Non-pigmented ciliary epithelial cell (primary cell): ENCODE data around the gene KRT79.
"Not testable (repeated sequence)": the region's sequence is repeated elsewhere in the genome, so short reads cannot be mapped to it uniquely, and the experiment has no call there.

Experiments
- DNase-seq: peaks from one replicate; pipeline ENCODE4 v3.0.0-alpha.2; 2010; ENCODE audit warnings: low read depth

Gene KRT79

DNA sequence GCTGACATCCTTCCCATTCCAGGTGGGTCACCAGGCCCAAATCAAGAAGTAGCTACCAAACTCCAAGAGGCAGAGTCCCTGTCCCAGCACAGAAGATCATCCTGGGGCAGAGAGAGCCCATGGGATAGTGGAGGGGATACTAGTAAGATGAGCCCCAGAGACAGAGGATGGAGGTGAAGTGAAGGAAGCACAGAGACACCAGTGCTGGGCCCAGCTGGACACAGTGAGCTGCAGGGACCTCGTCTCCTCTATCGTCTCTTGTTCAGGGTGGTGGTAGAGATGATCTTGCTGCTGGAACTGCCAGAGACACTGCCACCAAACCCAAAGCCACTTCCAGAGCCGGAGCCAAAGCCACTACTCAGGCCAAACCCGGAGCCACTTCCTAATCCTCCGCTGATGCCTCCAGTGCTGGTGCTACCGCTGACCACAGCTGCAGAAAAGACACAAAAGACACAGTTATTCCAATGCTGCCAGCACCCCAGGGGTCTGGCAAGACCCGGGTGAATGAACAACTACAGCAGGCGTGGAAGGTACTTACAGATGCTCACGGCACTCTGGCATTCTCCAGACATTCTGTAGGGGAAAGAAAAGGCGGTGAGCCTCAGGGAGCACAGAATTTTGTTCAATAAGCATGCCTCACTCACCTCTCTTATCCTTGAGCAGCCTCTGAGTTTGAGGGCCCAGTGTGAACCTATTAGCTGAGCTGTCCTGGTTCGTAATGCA is 27.1 kb downstream of the KRT79 start:
- no peak for DNase-seq

DNA sequence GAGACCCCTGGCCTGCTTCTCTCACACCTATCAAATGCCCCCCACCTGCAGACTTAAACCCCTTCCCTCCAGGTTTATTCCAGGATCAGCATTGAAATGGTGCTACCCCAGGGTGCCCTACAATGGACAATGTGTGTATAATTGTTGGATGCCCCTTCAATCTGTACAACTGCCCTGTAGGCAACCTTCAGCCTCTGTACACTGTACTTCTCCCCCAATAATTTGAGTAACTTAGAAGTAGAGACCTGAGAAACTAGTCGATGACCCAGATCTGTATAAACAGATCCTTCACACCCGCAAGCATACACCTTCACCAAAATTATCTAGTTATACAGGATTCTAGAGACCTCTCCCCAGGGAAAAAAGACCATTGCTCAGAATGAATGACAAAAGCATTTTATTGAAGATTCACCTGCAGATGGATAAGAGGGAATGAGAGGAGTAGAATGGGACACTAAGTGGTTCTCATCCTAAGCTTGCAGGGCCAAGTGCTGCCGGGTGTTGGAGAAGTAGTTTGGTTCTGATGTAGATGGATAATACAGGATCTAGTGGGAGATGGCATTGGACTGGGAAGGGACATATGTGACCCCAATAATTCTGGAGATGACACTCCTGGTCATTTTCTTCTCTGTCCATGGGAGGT is 27.8 kb downstream of the KRT79 start:
- DNase-seq: no peak

DNA sequence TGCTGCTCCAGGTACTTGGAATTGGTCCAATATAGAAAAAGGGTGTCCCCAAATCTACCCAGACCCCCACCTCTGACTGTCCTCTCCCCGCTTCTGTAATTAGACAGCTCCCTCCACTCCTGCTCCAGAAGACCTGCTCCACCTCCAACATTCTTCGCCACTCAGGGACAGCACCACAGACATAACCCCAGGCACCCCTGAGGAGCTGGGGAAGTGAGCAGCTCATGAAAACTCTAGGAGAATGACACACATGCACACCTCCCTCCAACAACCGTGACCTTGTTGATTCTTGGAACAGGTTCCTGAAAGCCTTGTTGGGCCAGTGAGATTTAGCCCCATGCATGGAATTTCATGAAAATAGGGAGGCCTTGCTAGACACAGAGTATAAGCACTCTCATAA is 28.4 kb downstream of the KRT79 start:
- DNase-seq: no peak

- no peak for DNase-seq
These were observed 29.1 kb downstream of the KRT79 start for GRCh38 chr12:52805000-52805399.

GRCh38 chr12:52802442-52802841 is 31.7 kb downstream of the KRT79 start:
- DNase-seq: no peak

DNA sequence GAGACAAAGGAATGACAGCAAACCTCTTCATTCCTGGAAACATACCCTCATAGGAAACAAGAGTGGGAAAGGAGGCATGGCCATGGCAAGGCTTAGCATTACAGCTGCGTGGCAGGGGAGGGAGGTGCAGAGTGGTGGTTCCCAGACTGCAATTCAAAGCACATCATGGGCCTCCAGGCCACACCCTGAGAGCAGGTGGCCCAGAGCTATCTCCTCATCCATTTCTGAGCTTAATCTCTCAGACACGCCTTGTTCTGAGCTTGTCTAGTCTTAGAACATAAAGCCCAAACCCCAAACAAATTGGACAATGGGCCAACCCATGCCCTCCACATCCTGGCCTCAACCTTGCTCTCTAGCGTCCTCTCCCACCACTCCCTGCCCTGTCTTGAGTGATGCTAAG is 32.3 kb downstream of the KRT79 start:
- no peak for DNase-seq

GRCh38 chr12:52800259-52800917 is 33.7 kb downstream of the KRT79 start:
- DNase-seq: no peak

- DNase-seq: no peak
These were observed 34.5 kb downstream of the KRT79 start for GRCh38 chr12:52799505-52800211.

DNA sequence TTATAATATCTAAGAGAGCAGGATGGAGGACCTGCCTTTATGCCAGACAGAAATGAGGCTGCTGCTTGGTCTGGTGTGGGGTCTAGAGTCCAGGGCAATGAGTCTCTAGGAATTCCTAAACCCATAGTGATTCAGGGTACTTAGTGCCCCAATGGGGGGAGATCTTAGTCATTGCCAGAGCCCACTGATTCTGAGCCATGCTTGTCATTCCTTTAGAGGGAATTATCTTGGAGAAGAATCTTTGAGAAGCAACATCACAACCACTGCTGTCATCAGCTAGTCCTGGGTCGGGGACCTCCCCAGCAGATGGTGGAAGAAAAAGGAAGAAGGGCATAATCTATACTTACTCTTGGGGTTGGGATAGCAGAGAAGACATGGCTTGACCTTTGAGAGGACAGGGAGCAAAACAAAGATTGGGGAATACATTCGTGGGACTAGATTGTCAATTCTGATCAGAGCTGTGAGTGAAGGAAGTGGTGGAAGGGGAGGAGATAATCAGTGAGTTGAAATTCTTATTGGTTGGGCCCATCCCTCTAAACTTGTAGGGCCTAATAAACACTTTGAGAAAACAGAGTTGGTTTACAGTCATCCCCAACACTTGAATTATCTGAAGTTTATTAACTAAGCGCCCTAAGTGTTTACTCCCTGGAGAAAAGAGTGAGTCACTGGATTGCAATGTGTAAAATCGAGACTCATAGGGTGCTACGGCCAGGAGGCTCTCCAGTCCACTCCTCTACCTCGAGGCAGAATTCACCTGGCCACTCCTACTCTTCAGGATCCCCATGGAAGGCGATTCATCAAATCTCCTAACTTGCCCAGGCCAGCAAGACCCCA is 35.2 kb downstream of the KRT79 start:
- no peak for DNase-seq

DNA sequence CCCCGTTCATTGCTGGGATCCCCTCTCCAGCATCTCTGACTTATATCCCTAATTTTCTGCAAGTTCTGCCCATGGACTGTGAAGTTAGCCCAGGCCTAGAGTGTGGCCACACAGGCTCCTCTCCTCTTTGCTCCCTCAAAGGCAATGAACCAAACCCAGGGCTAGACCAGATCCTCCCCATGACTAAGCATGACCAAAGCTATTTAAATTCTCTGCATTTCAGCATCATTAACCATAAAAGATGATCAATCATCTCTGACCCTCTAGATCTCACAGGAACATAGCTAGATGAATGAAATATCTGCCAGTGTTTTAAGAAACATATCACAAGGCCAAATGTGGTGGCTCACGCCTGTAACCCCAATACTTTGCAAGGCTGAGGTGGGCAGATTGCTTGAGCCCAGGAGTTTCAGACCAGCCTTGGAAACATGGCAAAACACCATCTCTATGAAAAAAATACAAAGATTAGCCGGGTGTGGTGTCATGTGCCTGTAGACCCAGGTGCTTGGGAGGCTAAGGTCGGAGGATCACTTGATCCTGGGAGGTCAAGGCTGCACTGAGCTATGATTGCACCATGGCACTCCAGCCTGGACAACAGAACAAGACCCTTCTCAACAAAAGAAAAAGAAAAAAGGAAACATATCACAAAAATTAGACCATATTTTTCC is 36.0 kb downstream of the KRT79 start:
- no peak for DNase-seq

DNA sequence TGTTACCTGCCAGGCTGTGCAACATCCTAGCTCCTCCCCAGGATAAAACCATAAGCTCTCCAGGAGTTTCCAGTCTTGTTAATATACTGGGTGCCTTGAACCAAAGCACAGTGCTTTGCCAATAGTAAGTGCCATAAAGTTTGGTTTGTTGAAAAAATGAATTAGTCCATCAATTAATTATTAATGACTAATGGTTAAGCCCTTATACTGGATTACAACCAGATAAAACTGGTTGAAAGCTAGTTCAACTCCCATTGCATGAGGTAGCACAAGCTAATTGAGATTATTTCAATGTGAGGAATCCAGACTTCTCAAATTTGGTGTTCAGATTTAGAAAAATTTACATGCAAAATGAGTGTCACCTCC is 36.6 kb downstream of the KRT79 start:
- no peak for DNase-seq

- no peak for DNase-seq
These were observed 37.1 kb downstream of the KRT79 start for GRCh38 chr12:52796839-52797528.

GRCh38 chr12:52796429-52796794 is 37.7 kb downstream of the KRT79 start:
- DNase-seq: no peak

DNA sequence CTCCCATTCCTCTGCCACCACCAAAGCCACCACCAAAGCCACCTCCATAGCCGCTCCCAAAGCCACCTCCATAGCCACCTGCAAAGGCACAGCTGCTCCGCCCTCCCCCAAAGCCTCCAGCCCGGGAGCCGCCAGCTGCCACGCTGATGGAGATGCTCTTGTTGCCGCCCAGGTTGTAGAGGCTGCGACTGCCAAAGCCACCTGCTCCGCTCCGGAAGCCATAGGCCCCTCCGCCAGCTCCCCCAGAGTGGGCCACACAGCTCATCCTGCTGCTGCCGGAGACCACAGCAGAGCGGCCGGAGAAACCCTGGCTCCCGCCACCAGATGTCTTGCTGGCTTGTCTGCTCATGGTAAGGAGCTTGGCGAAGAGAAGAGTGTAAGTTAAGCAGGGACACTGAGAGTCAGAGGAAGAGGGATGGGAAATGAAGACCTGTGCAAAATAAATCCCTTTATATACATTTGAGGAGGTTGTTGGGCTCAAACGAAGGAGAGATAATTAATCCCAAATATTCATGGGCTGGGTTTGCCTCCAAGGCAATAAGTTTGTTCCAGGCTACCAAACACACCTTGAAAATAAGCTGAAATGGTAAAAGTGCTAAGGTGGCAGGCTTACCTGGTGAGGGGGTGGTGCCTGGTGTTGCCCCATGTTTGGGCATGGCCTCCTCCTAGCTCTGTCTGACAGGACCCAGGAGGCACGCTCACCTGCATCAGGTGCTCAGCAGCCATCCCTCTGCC is 38.2 kb downstream of the KRT79 start, which contains the start of gene KRT3:
Gene KRT3 (minus strand): TSS at position 424 of the 735 bp plus-strand sequence. CDS start 75 bp downstream, at position 349.
- no peak for DNase-seq

- DNase-seq: not testable (repeated sequence)
These were observed 38.8 kb downstream of the KRT79 start for GRCh38 chr12:52795332-52795674.

DNA sequence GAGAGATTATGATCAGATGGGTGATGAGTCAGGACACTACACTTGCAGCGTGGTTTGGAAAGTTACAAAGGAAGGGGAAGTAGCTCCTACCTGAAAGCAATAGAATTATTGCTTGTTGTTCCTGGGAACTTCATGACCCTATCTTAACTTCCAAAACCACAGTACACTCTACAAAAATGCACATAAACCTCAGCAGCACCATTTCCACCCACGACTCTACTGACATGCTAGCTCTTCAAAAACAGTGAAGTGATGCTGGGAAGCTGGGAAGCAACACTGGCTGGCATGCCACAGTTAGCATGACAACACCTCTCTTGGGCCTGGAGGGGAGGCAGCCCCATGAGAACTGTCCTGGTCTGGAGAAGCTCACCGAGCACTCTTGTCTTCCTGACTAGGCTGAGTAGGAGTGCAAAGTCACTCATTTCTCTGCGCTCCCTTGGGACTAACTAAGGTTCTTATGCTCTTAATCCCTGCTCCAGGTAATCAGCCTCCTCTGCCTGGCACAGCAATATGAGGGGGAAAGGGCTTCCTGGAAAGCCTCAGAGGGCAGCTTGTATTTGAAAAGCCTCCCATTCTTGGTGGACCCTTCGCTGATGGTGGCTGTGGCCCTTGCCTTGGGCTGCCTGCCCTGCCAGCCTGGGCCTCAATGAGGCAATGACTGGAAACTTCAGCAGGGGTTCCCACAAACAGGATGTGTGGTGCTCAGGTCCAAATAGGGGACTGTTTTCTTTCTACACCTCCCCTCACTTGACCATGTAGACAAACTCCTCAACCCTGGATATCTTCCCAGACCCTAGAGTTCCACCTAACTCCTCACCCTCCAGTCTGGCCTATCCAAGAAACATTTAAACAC is 39.4 kb downstream of the KRT79 start:
- DNase-seq: no peak

GRCh38 chr12:52792185-52793029 is 41.7 kb downstream of the KRT79 start:
- DNase-seq: no peak
